Measurements from ENCODE around the gene SLC24A5.
A peak's percentile ranks its signal among the peaks of the same experiment; 100 is the strongest.

Gene SLC24A5

GRCh38 chr15:48182749-48183148 is 62.0 kb downstream of the SLC24A5 start:
- Mint-ChIP-seq H3K9me3 (no peaks in the 10 kb centered on the region), H3K27me3 (ENCODE audit: low read depth) (peaks cover 26% of the 10 kb centered on the region), H3K4me3 (no peak overlapping the region), H3K4me1 (ENCODE audit: low read depth) (no peaks in the 10 kb centered on the region), H3K36me3 (ENCODE audit: low read depth) (no peaks in the 10 kb centered on the region), H3K27ac (no peak overlapping the region)
- no peak for DNase-seq (ENCODE audit: low spot score)

- Mint-ChIP-seq H3K9me3 (no peaks in the 10 kb centered on the region), H3K27me3 (ENCODE audit: low read depth) (peaks cover 28% of the 10 kb centered on the region)
Measured at GRCh38 chr15:48185529-48185928, 64.7 kb downstream of the SLC24A5 start.

GRCh38 chr15:48186271-48186670 is 65.5 kb downstream of the SLC24A5 start:
- peaks cover under 1% of the 10 kb centered on the region for H3K9me3 Mint-ChIP-seq
- H3K4me1 Mint-ChIP-seq (ENCODE audit: low read depth): peaks cover under 1% of the 10 kb centered on the region
- no peak for DNase-seq (ENCODE audit: low spot score)
- H3K27ac Mint-ChIP-seq: no peak overlapping the region
- no peak overlapping the region for H3K4me3 Mint-ChIP-seq
- H3K36me3 Mint-ChIP-seq (ENCODE audit: low read depth): no peaks in the 10 kb centered on the region
- H3K27me3 Mint-ChIP-seq (ENCODE audit: low read depth): peaks cover 30% of the 10 kb centered on the region

More at GRCh38 chr15:48185529-48185928, 64.7 kb downstream of the SLC24A5 start:
- Mint-ChIP-seq H3K27ac (no peak overlapping the region), H3K36me3 (ENCODE audit: low read depth) (no peaks in the 10 kb centered on the region), H3K4me3 (no peak overlapping the region), H3K4me1 (ENCODE audit: low read depth) (no peaks in the 10 kb centered on the region)
- DNase-seq (ENCODE audit: low spot score): no peak

GRCh38 chr15:48190932-48191573 is 70.3 kb downstream of the SLC24A5 start:
- peaks cover 29% of the 10 kb centered on the region for H3K27me3 Mint-ChIP-seq (ENCODE audit: low read depth)
- DNase-seq (ENCODE audit: low spot score): peak; percentile 26
- H3K27ac Mint-ChIP-seq: no peak overlapping the region
- H3K4me3 Mint-ChIP-seq: peak overlapping the region; percentile 49
- H3K36me3 Mint-ChIP-seq (ENCODE audit: low read depth): no peaks in the 10 kb centered on the region
- H3K4me1 Mint-ChIP-seq (ENCODE audit: low read depth): peaks cover 3% of the 10 kb centered on the region
- peaks cover 3% of the 10 kb centered on the region for H3K9me3 Mint-ChIP-seq

GRCh38 chr15:48191574-48192225 is 70.9 kb downstream of the SLC24A5 start, which contains the start of gene CTXN2:
CTXN2 (plus strand) TSS chr15:48191665; CDS start chr15:48201301, 9,636 bp downstream.
- Mint-ChIP-seq H3K36me3 (ENCODE audit: low read depth) (no peaks in the 10 kb centered on the region), H3K4me3 (peak within 1 kb of the TSS; percentile 49), H3K27me3 (ENCODE audit: low read depth) (peaks cover 30% of the 10 kb centered on the region), H3K4me1 (ENCODE audit: low read depth) (peaks cover 3% of the 10 kb centered on the region), H3K9me3 (peaks cover 3% of the 10 kb centered on the region), H3K27ac (no peak within 1 kb of the TSS)
- DNase-seq (ENCODE audit: low spot score): no peak

Measured in T-helper 2 cell treated with Interferon-gamma antibody and Interleukin-4, amounts not matched to agents 5 μg/mL and 100 μg/mL, for 36 hours (primary cell).